SU-DHL-6 (cell line): ENCODE results near the gene TBC1D21.

Experiments
- H2AFZ ChIP-seq: fragments of 200-600 bp; sonication (generic); 2 replicates; pipeline ENCODE4 v1.6.1; 2014; ENCODE audit warnings: low read depth, mild to moderate bottlenecking, moderate library complexity, mixed read lengths, antibody characterized with exemption, low read length; ENCODE audit not compliant: severe bottlenecking
- H3F3A ChIP-seq: fragments of 200-600 bp; shearing (Covaris generic); 2 replicates; pipeline ENCODE4 v1.6.0; 2016; ENCODE audit warnings: antibody characterized with exemption, mild to moderate bottlenecking; ENCODE audit not compliant: insufficient read depth
- H3K27ac ChIP-seq: fragments of 200-600 bp; sonication (generic); 2 replicates; pipeline ENCODE4 v1.5.1; 2016; ENCODE audit warnings: low read depth, mild to moderate bottlenecking, low read length, moderate library complexity, mixed read lengths
- H3K27me3 ChIP-seq: fragments of 200-600 bp; sonication (generic), shearing (Covaris generic); 2 replicates; pipeline ENCODE4 v1.6.0; 2014; ENCODE audit warnings: mild to moderate bottlenecking, low read length
- H3K36me3 ChIP-seq: fragments of 200-600 bp; sonication (generic); 2 replicates; pipeline ENCODE4 v1.6.1; 2014; ENCODE audit warnings: mild to moderate bottlenecking, low read length, mixed read lengths
- H3K4me2 ChIP-seq: fragments of 300-600, 200-600 bp; shearing (Covaris generic), sonication (generic); 2 replicates; pipeline ENCODE4 v1.6.0; 2014; ENCODE audit warnings: low read length, low read depth, mild to moderate bottlenecking; ENCODE audit not compliant: poor library complexity, severe bottlenecking
- H3K4me3 ChIP-seq: fragments of 200-600 bp; sonication (generic); 2 replicates; pipeline ENCODE4 v1.5.1; 2014; ENCODE audit warnings: antibody characterized with exemption, low read length, mild to moderate bottlenecking, mixed read lengths; ENCODE audit not compliant: insufficient read depth, poor library complexity, severe bottlenecking
- H3K79me2 ChIP-seq: fragments of 200-600 bp; sonication (generic); 2 replicates; pipeline ENCODE4 v1.6.1; 2014; ENCODE audit warnings: mild to moderate bottlenecking, low read length, moderate library complexity; ENCODE audit not compliant: insufficient read depth
- H3K9ac ChIP-seq: fragments of 200-600 bp; sonication (generic); 2 replicates; pipeline ENCODE4 v1.7.0; 2014; ENCODE audit warnings: mild to moderate bottlenecking, low read length
- H3K9me2 ChIP-seq: fragments of 200-600 bp; sonication (generic); replicated peaks from 2 replicates; pipeline ENCODE4 v1.6.1; 2014; ENCODE audit warnings: low read length; ENCODE audit not compliant: insufficient read depth
- H3K9me3 ChIP-seq: fragments of 200-600 bp; sonication (generic); 2 replicates; pipeline ENCODE4 v1.6.1; 2014; ENCODE audit warnings: low read length, mixed read lengths; ENCODE audit not compliant: insufficient read depth
- H4K20me1 ChIP-seq: fragments of 200-600 bp; sonication (generic); 2 replicates; pipeline ENCODE4 v1.6.1; 2014; ENCODE audit warnings: low read depth, mild to moderate bottlenecking, antibody characterized with exemption, low read length, moderate library complexity, mixed read lengths
- CTCF ChIP-seq: fragments of 200-600 bp; sonication (generic); IDR thresholded peaks from one replicate; pipeline ENCODE4 v1.5.1; 2017; ENCODE audit warnings: antibody characterized with exemption, mild to moderate bottlenecking, low read length, moderate library complexity; ENCODE audit not compliant: insufficient read depth, poor library complexity, severe bottlenecking
- EZH2phosphoT487 ChIP-seq: fragments of 200-600 bp; sonication (generic), shearing (Covaris generic); conservative IDR thresholded peaks from 2 replicates; pipeline ENCODE4 v1.6.1; 2018; ENCODE audit warnings: mild to moderate bottlenecking, antibody characterized with exemption, low read length, moderate library complexity, mixed read lengths

TBC1D21 gene

GRCh38 chr15:73923488-73924164 is 50.3 kb downstream of the TBC1D21 start:
- H3K4me2 ChIP-seq: no peak overlapping the region
- H3F3A ChIP-seq: no peaks in the 10 kb centered on the region
- H2AFZ ChIP-seq: no peak overlapping the region
- no peaks in the 10 kb centered on the region for H4K20me1 ChIP-seq
- H3K27me3 ChIP-seq: no peaks in the 10 kb centered on the region
- no peak overlapping the region for H3K9ac ChIP-seq
- H3K9me2 ChIP-seq: no peaks in the 10 kb centered on the region
- TF ChIP-seq EZH2phosphoT487 (no peak), CTCF (no peak)
- no peaks in the 10 kb centered on the region for H3K79me2 ChIP-seq
- no peaks in the 10 kb centered on the region for H3K9me3 ChIP-seq
- H3K4me3 ChIP-seq: no peak overlapping the region
- no peaks in the 10 kb centered on the region for H3K36me3 ChIP-seq
- H3K27ac ChIP-seq: no peak overlapping the region

- no peak for TF ChIP-seq CTCF
- no peak for TF ChIP-seq EZH2phosphoT487
- no peaks in the 10 kb centered on the region for H3K36me3 ChIP-seq
- no peaks in the 10 kb centered on the region for H3F3A ChIP-seq
- H3K79me2 ChIP-seq: no peaks in the 10 kb centered on the region
- no peak overlapping the region for H3K27ac ChIP-seq
- H3K9me3 ChIP-seq: no peaks in the 10 kb centered on the region
- no peak overlapping the region for H2AFZ ChIP-seq
- H3K9ac ChIP-seq: no peak overlapping the region
- H3K4me2 ChIP-seq: no peak overlapping the region
- no peaks in the 10 kb centered on the region for H3K9me2 ChIP-seq
- no peaks in the 10 kb centered on the region for H4K20me1 ChIP-seq
- H3K27me3 ChIP-seq: no peaks in the 10 kb centered on the region
- H3K4me3 ChIP-seq: no peak overlapping the region
Measured at GRCh38 chr15:73924171-73924921, 51.0 kb downstream of the TBC1D21 start.

GRCh38 chr15:73925848-73926218 is 52.5 kb downstream of the TBC1D21 start:
- Histone ChIP-seq H3K4me3 (no peak overlapping the region), H4K20me1 (no peaks in the 10 kb centered on the region), H3K27me3 (no peaks in the 10 kb centered on the region), H3K9me2 (no peaks in the 10 kb centered on the region), H3K27ac (no peak overlapping the region), H3K36me3 (no peaks in the 10 kb centered on the region), H2AFZ (no peak overlapping the region), H3K79me2 (no peaks in the 10 kb centered on the region), H3K4me2 (no peak overlapping the region), H3K9me3 (no peaks in the 10 kb centered on the region), H3K9ac (no peak overlapping the region), H3F3A (no peaks in the 10 kb centered on the region)
- no peak for TF ChIP-seq EZH2phosphoT487
- no peak for TF ChIP-seq CTCF
